ENCODE results near the gene ENC1. TPM values are rescaled to one million over a fixed set of nuclear protein-coding genes. Genes with fewer than 3 reads are reported as not detected.

The ENC1 gene
- total and polyA plus RNA-seq, 2 experiments from 2014 or later = 14.6 to 15.3 TPM

GRCh38 chr5:74587890-74588289 lies 52.6 kb downstream of the ENC1 start:
- in situ Hi-C loops (cut with MboI) = no loop called here
- no peaks in the 10 kb centered on the region for H4K20me1 ChIP-seq (ENCODE audit: insufficient read depth)
- no peak overlapping the region for H3K4me3 ChIP-seq
- no peak for TF ChIP-seq EZH2 (IDR thresholded peaks at IDR 0.05; ENCODE audit: insufficient read depth, poor library complexity, severe bottlenecking)
- TF ChIP-seq EZH2phosphoT487 (IDR thresholded peaks at IDR 0.05; ENCODE audit: insufficient read depth, low read depth) = no peak
- no peak overlapping the region for H2AFZ ChIP-seq
- H3K9me3 ChIP-seq (ENCODE audit: low read depth) = no peaks in the 10 kb centered on the region
- no peaks in the 10 kb centered on the region for H3F3A ChIP-seq (ENCODE audit: insufficient read depth)
- H3K4me1 ChIP-seq (ENCODE audit: insufficient read depth) = no peaks in the 10 kb centered on the region
- H3K36me3 ChIP-seq (ENCODE audit: low read depth) = no peaks in the 10 kb centered on the region
- no peak overlapping the region for H3K4me2 ChIP-seq (ENCODE audit: unreplicated experiment)
- no peak for DNase-seq
- no peak overlapping the region for H3K27ac ChIP-seq
- H3K79me2 ChIP-seq (ENCODE audit: insufficient read depth) = no peaks in the 10 kb centered on the region
- H3K9me2 ChIP-seq (ENCODE audit: insufficient read depth) = no peaks in the 10 kb centered on the region
- no peak overlapping the region for H3K9ac ChIP-seq
- 95 to 100% methylated on average over 2 of the region's 2 CpGs for WGBS, 2 experiments (ENCODE audit: low coverage in 1 of 2, low lambda C conversion rate in 2 of 2, missing lambda C conversion rate in 2 of 2)
- no peaks in the 10 kb centered on the region for H3K27me3 ChIP-seq (replicated peaks; ENCODE audit: insufficient read depth)

- no peaks in the 10 kb centered on the region for H3K79me2 ChIP-seq (ENCODE audit: insufficient read depth)
- WGBS, 2 experiments (ENCODE audit: low coverage in 1 of 2, low lambda C conversion rate in 2 of 2, missing lambda C conversion rate in 2 of 2) = 58 to 76% methylated on average over 4 of the region's 4 CpGs
- no peaks in the 10 kb centered on the region for H3K9me3 ChIP-seq (ENCODE audit: low read depth)
- H3K27me3 ChIP-seq (replicated peaks; ENCODE audit: insufficient read depth) = no peaks in the 10 kb centered on the region
- H3K9me2 ChIP-seq (ENCODE audit: insufficient read depth) = no peaks in the 10 kb centered on the region
- H3K4me3 ChIP-seq = no peak overlapping the region
- H3K36me3 ChIP-seq (ENCODE audit: low read depth) = no peaks in the 10 kb centered on the region
- TF ChIP-seq EZH2phosphoT487 (IDR thresholded peaks at IDR 0.05; ENCODE audit: insufficient read depth, low read depth) (no peak), EZH2 (IDR thresholded peaks at IDR 0.05; ENCODE audit: insufficient read depth, poor library complexity, severe bottlenecking) (no peak)
- in situ Hi-C loops (cut with MboI) = no loop called here
- no peaks in the 10 kb centered on the region for H3F3A ChIP-seq (ENCODE audit: insufficient read depth)
- H3K9ac ChIP-seq = no peak overlapping the region
- H3K4me2 ChIP-seq (ENCODE audit: unreplicated experiment) = no peak overlapping the region
- no peak overlapping the region for H3K27ac ChIP-seq
- no peaks in the 10 kb centered on the region for H4K20me1 ChIP-seq (ENCODE audit: insufficient read depth)
- H3K4me1 ChIP-seq (ENCODE audit: insufficient read depth) = no peaks in the 10 kb centered on the region
- DNase-seq = no peak
- H2AFZ ChIP-seq = no peak overlapping the region
Observed at GRCh38 chr5:74587300-74587699, 53.2 kb downstream of the ENC1 start.

- Histone ChIP-seq H3K79me2 (ENCODE audit: insufficient read depth) (no peaks in the 10 kb centered on the region), H3K9me2 (ENCODE audit: insufficient read depth) (no peaks in the 10 kb centered on the region), H2AFZ (no peak overlapping the region), H3K4me3 (no peak overlapping the region), H3K4me1 (ENCODE audit: insufficient read depth) (no peaks in the 10 kb centered on the region), H3K4me2 (ENCODE audit: unreplicated experiment) (no peak overlapping the region), H3K36me3 (ENCODE audit: low read depth) (no peaks in the 10 kb centered on the region), H4K20me1 (ENCODE audit: insufficient read depth) (no peaks in the 10 kb centered on the region), H3K27ac (no peak overlapping the region), H3K27me3 (replicated peaks; ENCODE audit: insufficient read depth) (no peaks in the 10 kb centered on the region), H3K9me3 (ENCODE audit: low read depth) (no peaks in the 10 kb centered on the region), H3F3A (ENCODE audit: insufficient read depth) (no peaks in the 10 kb centered on the region), H3K9ac (no peak overlapping the region)
- TF ChIP-seq EZH2phosphoT487 (IDR thresholded peaks at IDR 0.05; ENCODE audit: insufficient read depth, low read depth) (no peak), EZH2 (IDR thresholded peaks at IDR 0.05; ENCODE audit: insufficient read depth, poor library complexity, severe bottlenecking) (no peak)
- WGBS, 2 experiments (ENCODE audit: low coverage in 1 of 2, low lambda C conversion rate in 2 of 2, missing lambda C conversion rate in 2 of 2) = 18 to 26% methylated on average over 1 of the region's 1 CpG
- DNase-seq = no peak
- in situ Hi-C loops (cut with MboI) = no loop called here
Observed at GRCh38 chr5:74586856-74587255, 53.7 kb downstream of the ENC1 start.

- no peak overlapping the region for H3K4me3 ChIP-seq
- in situ Hi-C loops (cut with MboI) = no loop called here
Observed at GRCh38 chr5:74582853-74583252, 57.7 kb downstream of the ENC1 start.

GRCh38 chr5:74581988-74582365 lies 58.6 kb downstream of the ENC1 start:
- Histone ChIP-seq H3K9me2 (ENCODE audit: insufficient read depth) (no peaks in the 10 kb centered on the region), H3K4me1 (ENCODE audit: insufficient read depth) (0 out of 2 replicates have a peak, but pooled peaks cover 3% of the 10 kb centered on the region), H3K4me3 (no peak overlapping the region), H3K79me2 (ENCODE audit: insufficient read depth) (no peaks in the 10 kb centered on the region), H3K4me2 (ENCODE audit: unreplicated experiment) (no peak overlapping the region), H3K9me3 (ENCODE audit: low read depth) (no peaks in the 10 kb centered on the region), H3K27me3 (replicated peaks; ENCODE audit: insufficient read depth) (no peaks in the 10 kb centered on the region), H3F3A (ENCODE audit: insufficient read depth) (no peaks in the 10 kb centered on the region), H3K27ac (no peak overlapping the region), H2AFZ (no peak overlapping the region), H3K36me3 (ENCODE audit: low read depth) (no peaks in the 10 kb centered on the region), H3K9ac (no peak overlapping the region), H4K20me1 (ENCODE audit: insufficient read depth) (no peaks in the 10 kb centered on the region)
- WGBS, 2 experiments (ENCODE audit: low coverage in 1 of 2, low lambda C conversion rate in 2 of 2, missing lambda C conversion rate in 2 of 2) = 97 to 98% methylated on average over 4 of the region's 4 CpGs
- in situ Hi-C loops (cut with MboI) = no loop called here
- TF ChIP-seq EZH2 (IDR thresholded peaks at IDR 0.05; ENCODE audit: insufficient read depth, poor library complexity, severe bottlenecking) (no peak), EZH2phosphoT487 (IDR thresholded peaks at IDR 0.05; ENCODE audit: insufficient read depth, low read depth) (no peak)
- DNase-seq = no peak

More at GRCh38 chr5:74582853-74583252, 57.7 kb downstream of the ENC1 start:
- Histone ChIP-seq H3F3A (ENCODE audit: insufficient read depth) (no peaks in the 10 kb centered on the region), H3K9me3 (ENCODE audit: low read depth) (no peaks in the 10 kb centered on the region), H4K20me1 (ENCODE audit: insufficient read depth) (no peaks in the 10 kb centered on the region), H3K79me2 (ENCODE audit: insufficient read depth) (no peaks in the 10 kb centered on the region), H3K36me3 (ENCODE audit: low read depth) (no peaks in the 10 kb centered on the region), H3K4me1 (ENCODE audit: insufficient read depth) (no peaks in the 10 kb centered on the region), H3K27ac (no peak overlapping the region), H3K27me3 (replicated peaks; ENCODE audit: insufficient read depth) (no peaks in the 10 kb centered on the region), H3K4me2 (ENCODE audit: unreplicated experiment) (no peak overlapping the region), H3K9me2 (ENCODE audit: insufficient read depth) (no peaks in the 10 kb centered on the region), H3K9ac (no peak overlapping the region), H2AFZ (no peak overlapping the region)
- 83 to 87% methylated on average over 4 of the region's 4 CpGs for WGBS, 2 experiments (ENCODE audit: low coverage in 1 of 2, low lambda C conversion rate in 2 of 2, missing lambda C conversion rate in 2 of 2)
- DNase-seq = no peak
- no peak for TF ChIP-seq EZH2phosphoT487 (IDR thresholded peaks at IDR 0.05; ENCODE audit: insufficient read depth, low read depth)
- no peak for TF ChIP-seq EZH2 (IDR thresholded peaks at IDR 0.05; ENCODE audit: insufficient read depth, poor library complexity, severe bottlenecking)
